Cerebellar cortex (tissue), 1 donor: ENCODE data around the gene LLGL2.
A peak's percentile ranks its signal among the peaks of the same experiment; 100 is the strongest.

ENCODE experiments used
- DNase-seq: peaks from one replicate; pipeline ENCODE4 v3.0.0-alpha.2; 2015; ENCODE audit warnings: low spot score

The LLGL2 gene

DNA sequence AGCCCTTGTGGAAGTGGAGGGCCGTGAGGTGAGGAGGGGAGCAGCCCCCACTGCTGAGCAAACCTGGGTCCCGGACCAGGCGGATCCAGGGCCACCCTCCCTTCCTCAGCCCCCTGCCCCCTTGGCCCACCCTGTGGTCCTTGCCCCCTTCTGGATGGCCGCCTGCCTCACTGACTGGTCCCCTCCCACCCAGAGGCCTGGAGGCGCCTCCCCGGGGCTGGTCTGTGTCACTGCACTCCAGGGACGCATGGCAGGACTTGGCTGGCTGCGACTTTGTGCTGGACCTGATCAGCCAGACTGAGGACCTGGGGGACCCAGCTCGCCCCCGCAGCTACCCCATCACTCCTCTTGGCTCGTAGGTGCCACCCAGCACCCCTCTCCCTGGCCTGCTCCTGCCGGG is 88.5 kb downstream of the LLGL2 start:
- no peak for DNase-seq

DNA sequence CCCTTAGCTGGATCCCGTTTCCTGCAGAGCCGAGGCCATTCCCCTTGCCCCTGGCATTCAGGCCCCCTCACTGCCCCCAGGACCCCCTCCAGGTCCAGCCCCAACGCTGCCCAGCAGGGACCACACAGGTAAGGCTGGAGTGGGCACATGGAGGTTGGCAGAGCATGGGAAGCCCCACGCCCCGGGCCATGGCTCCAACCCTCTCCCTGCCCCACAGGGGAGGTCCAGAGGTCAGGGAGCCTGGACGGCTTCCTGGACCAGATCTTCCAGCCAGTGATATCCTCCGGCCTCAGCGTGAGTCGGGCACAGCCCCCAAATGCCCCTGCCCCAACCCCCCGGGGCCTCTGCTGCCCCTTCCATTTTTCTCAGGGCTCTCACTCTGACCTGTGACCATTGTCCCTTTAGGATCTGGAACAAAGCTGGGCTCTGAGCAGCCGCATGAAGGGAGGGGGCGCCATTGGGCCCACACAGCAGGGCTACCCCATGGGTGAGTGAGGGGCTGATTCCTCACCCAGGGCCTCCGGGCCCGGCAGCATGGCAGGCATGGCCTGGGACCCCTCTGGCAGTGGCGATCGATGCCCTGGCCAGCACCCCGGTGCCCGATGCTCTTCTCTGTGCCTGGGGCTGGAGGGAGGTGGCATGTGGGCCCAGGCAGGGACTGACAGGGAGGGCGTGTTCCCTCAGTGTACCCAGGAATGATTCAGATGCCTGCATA is 89.2 kb downstream of the LLGL2 start:
- DNase-seq = no peak

DNA sequence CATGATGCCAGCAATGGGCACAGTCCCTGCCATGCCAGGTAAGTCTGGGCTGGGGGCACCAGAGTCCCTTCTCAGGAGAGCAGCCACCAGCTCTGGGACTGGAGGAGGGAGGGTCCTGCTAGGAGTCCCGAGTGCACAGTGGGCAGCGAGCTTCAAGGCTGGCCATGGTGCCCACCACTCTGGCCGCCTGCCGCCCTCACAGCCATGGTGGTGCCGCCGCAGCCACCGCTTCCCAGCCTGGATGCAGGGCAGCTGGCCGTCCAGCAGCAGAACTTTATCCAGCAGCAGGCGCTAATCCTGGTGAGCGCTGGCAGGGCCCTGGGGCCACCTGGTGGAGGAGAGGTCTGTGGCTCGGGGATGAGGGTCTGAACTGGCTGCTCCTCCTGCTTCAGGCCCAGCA is 89.8 kb downstream of the LLGL2 start:
- DNase-seq = no peak

DNA sequence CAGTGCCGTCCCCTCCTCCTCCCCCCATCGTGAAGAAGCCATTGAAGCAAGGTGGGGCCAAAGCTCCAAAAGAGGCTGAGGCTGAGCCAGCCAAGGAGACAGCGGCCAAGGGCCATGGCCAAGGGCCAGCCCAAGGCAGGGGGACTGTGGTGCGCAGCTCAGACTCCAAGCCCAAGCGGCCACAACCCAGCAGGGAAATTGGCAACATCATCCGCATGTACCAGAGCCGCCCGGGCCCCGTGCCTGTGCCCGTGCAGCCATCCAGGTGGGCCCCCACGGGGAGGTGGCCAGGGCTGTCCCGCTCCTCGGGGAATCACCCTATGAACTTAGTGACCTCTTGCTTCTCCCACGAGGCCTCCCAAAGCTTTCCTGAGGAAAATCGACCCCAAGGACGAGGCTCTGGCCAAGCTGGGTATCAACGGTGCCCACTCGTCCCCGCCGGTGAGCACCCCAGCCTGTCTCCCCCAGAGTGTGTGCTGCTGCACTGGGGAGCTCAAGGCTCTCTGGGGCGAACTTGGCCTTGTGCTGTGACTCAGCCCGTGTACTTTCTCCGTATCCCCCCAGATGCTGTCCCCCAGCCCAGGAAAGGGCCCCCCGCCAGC is 91.1 kb downstream of the LLGL2 start:
- DNase-seq = no peak

DNA sequence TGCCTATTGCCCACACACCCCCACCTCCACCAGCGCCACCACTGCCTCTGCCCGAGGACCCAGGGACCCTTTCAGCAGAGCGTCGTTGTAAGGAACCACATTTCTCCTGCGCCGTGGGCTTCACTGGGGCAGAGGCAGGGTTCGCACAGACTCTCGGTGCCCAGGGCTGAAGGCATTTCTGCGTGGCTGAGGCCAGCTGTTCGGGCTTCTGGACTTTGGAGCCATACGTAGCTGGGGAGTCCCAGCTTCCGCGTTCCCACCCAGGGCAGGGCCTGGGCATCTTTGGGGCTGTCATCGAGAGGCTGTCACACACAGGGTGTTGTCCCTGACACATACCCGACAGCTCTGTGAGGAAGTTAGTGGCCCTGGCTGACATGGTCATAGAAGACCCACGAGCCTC is 91.7 kb downstream of the LLGL2 start:
- no peak for DNase-seq

DNA sequence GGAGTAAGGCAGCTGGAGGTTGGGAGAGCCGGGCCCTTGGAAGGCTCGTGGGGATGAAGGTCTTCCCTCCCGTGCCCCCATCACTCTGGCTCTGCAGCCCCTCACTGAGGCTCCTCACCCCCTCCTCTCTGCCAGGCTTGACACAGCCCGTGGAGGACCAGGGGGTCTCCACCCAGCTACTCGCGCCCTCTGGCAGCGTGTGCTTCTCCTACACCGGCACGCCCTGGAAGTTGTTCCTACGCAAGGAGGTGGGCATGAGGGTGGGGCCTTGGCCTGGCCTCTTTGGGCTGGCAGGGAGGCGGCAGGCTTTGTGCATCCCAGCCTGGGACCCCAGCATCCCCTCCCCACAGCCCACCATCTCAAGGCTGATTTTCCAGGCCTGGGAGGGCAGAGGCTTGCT is 92.2 kb downstream of the LLGL2 start:
- DNase-seq = no peak

DNA sequence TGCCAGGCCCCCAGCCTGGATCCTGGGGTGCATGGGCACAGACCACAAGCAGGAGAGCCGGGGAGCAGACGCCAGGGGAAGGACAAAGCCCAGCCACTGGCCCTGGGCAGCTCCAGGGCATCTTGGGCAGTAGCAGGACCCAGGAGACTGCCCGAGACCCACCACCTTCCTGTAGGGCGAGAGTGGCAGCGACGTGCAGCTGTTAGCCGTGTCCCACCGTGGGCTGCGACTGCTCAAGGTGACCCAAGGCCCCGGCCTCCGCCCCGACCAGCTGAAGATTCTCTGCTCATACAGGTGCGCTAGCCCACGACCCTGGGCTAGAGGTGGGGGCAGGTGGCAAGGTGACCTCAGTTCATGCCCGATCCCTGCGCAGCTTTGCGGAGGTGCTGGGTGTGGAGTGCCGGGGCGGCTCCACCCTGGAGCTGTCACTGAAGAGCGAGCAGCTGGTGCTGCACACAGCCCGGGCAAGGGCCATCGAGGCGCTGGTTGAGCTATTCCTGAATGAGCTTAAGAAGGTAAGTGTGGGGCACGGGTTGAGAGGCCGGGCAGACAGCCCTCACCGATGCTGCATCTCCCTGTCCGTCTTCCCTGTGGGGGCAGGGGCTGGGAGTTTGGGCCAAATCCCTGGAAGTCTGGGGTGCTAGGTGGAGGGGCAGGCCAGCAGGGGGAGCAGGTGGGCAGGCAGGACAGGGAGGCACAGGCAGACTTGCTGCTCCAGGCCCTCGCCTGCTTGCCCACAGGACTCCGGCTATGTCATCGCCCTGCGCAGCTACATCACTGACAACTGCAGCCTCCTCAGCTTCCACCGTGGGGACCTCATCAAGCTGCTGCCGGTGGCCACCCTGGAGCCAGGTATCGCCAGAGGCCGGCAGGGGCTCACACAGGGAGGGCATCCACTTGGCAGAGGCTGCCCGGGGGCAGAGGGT is 94.3 kb downstream of the LLGL2 start:
- peak; percentile 85 for DNase-seq

DNA sequence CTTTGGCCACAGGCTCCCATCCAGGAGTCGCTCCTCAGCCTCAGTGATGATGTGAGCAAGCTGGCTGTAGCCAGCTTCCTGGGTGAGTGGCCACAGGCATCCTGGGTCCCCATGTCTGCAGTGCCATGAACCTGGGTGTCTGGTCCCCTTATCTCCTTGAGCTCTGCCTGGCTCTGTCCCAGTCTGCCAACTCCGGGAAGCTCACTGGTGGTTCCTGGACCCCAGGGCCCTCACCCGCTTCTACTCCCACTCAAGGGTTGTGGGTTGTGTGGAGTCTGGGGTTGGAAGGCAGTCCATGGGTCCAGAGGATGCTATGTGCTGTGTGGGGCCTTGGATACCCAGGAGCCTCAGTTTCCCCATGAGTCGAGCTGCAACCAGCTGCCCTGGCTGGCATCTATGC is 96.0 kb downstream of the LLGL2 start:
- DNase-seq = no peak

DNA sequence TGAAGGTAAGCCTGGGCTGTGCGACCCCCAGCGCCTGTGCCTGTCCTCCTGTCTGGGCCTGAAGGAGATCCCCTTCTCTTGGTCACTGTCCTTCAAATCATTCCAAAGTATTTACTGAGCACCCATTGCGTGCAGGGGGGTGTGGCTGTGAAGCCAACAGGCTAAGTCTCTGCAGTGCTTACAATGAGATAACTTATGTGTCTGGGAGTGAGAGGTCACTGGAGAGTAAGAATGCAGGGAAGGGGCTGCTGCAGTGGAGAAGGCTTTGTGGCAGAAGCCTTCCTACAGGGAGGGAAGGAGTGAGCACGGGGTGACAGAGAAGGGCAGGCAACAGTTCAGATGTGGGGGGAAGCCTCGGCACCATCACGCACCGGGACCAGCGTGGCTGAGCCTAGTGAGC is 96.6 kb downstream of the LLGL2 start:
- DNase-seq = no peak

DNA sequence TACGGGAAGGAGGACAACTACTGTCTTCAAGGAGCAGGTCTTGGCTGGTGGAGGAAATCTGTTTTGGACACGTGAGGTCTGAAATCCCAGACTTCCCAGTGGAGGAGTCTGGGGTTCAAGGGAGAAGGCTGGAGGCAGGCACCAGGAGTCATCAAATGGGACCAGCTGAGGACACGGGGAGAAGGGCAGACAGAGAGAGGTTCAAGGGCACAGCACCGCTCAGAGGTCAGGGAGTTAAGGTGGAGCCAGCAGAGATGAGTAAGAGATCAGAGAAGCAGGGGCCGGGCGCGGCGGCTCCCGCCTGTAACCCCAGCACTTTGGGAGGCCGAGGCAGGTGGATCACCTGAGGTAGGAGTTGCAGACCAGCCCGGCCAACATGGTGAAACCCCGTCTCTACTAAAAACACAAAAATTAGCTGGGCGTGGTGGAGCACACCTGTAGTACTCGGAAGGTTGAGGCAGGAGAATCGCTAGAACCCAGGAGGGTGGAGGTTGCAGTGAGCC is 97.3 kb downstream of the LLGL2 start:
- no peak for DNase-seq

DNA sequence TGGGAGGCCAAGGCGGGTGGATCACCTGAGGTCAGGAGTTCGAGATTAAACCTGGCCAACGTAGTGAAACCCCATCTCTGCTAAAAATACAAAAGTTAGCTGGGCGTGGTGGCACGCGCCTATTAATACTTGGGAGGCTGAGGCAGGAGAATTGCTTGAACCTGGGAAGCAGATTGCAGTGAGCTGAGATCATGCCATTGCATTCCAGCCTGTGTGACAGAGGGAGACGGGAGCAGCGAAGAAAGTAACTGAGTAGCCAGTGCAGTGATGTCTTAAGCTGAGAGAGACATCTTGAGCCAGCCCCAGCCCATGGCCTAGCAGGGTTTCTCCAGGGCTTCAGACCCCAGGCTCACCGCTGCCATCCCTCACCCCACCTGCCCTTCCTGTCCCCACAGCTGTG is 97.9 kb downstream of the LLGL2 start:
- DNase-seq = no peak

DNA sequence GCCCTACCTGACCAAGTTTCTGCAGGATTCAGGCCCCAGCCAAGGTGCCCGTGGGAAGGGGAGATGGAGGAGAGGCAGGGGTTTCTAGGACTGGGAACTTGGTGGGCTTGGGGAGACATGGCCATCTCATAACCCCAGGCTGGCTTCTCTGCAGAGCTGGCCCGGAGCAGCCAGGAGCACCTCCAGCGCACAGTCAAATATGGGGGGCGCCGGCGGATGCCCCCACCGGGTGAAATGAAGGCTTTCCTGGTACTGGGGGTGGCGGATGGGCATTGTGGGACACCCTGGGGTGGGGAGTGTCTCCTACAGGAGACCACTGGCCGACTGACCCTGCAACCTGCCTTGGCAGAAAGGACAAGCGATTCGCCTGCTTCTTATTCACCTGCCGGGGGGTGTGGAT is 98.5 kb downstream of the LLGL2 start:
- no peak for DNase-seq
